ENCODE measurements around the gene HDAC11. TPM values are rescaled to one million over a fixed set of nuclear protein-coding genes. Genes with fewer than 3 reads are reported as not detected.
"Not testable (repeated sequence)": the region's sequence is repeated elsewhere in the genome, so short reads cannot be mapped to it uniquely, and the experiment has no call there.

HDAC11 gene
- 10 to 100 TPM; 11.6 to 18.0 (median 13.6) TPM for polyA plus RNA-seq (ENCODE audit: insufficient read length in 10 of 10)
- long read RNA-seq, donor 1, partial matches to known transcripts, result 0 of 4 reads
- long read RNA-seq, donor 1, other reads (novel, unspliced or antisense), result 0 of 4 reads
- long read RNA-seq, donor 2, result 0 reads
- long read RNA-seq, donor 3, result 0 reads
- long read RNA-seq, donor 4, partial matches to known transcripts, result 0 of 2 reads
- long read RNA-seq, donor 4, other reads (novel, unspliced or antisense), result 0 of 2 reads
- long read RNA-seq, donor 5, partial matches to known transcripts, result 0 of 2 reads
- long read RNA-seq, donor 5, other reads (novel, unspliced or antisense), result 0 of 2 reads
- long read RNA-seq, donor 6, partial matches to known transcripts, result 0 of 2 reads
- long read RNA-seq, donor 6, other reads (novel, unspliced or antisense), result 0 of 2 reads
- long read RNA-seq, donor 7, partial matches to known transcripts, result 0 of 1 reads
- long read RNA-seq, donor 7, other reads (novel, unspliced or antisense), result 0 of 1 reads
- long read RNA-seq, donor 8, partial matches to known transcripts, result 0 of 1 reads
- long read RNA-seq, donor 8, other reads (novel, unspliced or antisense), result 0 of 1 reads
- long read RNA-seq, donor 9, result 0 reads

GRCh38 chr3:13479582-13480339 lies at the start of gene HDAC11:
TSS of gene HDAC11 (plus strand) at chr3:13480306. CDS start at chr3:13480348, 42 bp downstream.
- peak; percentile 97 to 98 (median 97) for DNase-seq

- not testable (repeated sequence) for DNase-seq
Measured at GRCh38 chr3:13430411-13430875, 49.7 kb upstream of the HDAC11 start.

- no peak for DNase-seq
Measured at GRCh38 chr3:13432093-13432492, 48.0 kb upstream of the HDAC11 start.

- DNase-seq, result no peak
Measured at GRCh38 chr3:13433912-13434311, 46.2 kb upstream of the HDAC11 start.

GRCh38 chr3:13436213-13436612 lies 43.9 kb upstream of the HDAC11 start:
- not testable (repeated sequence) for DNase-seq

GRCh38 chr3:13440204-13440817 lies 39.8 kb upstream of the HDAC11 start:
- DNase-seq, result no peak

GRCh38 chr3:13442882-13443281 lies 37.2 kb upstream of the HDAC11 start:
- not testable (repeated sequence) for DNase-seq

- no peak for DNase-seq
Measured at GRCh38 chr3:13451301-13451673, 28.8 kb upstream of the HDAC11 start.

GRCh38 chr3:13452490-13453335 lies 27.4 kb upstream of the HDAC11 start:
- peak in 2 of 3 donors; percentile 60 to 84 for DNase-seq

GRCh38 chr3:13455644-13456043 lies 24.5 kb upstream of the HDAC11 start:
- DNase-seq, result no peak

- DNase-seq, result no peak
Measured at GRCh38 chr3:13457593-13457992, 22.5 kb upstream of the HDAC11 start.

GRCh38 chr3:13459605-13460340 lies 20.3 kb upstream of the HDAC11 start:
- DNase-seq, result no peak

- no peak for DNase-seq
Measured at GRCh38 chr3:13460341-13460736, 19.8 kb upstream of the HDAC11 start.

- peak in 1 of 3 donors; percentile 35 for DNase-seq
Measured at GRCh38 chr3:13461169-13462124, 18.7 kb upstream of the HDAC11 start.

GRCh38 chr3:13462125-13462629 lies 17.9 kb upstream of the HDAC11 start:
- DNase-seq, result no peak

GRCh38 chr3:13462822-13463221 lies 17.3 kb upstream of the HDAC11 start:
- no peak for DNase-seq

- no peak for DNase-seq
Measured at GRCh38 chr3:13463618-13464400, 16.3 kb upstream of the HDAC11 start.

All from muscle of back (tissue), 13 donors.